Panc1 (cell line): ENCODE results near the gene EDAR.

Experiments
- CTCF ChIP-seq: fragments of 450-650 bp; IDR thresholded peaks from 2 replicates; pipeline ENCODE4 v1.5.1; 2017; ENCODE audit warnings: mild to moderate bottlenecking
- POLR2AphosphoS5 ChIP-seq: IDR thresholded peaks from 2 replicates; pipeline ENCODE4 v1.6.1; 2012; ENCODE audit warnings: mild to moderate bottlenecking, low read depth, low read length, moderate library complexity
- REST ChIP-seq, 2 experiments: IDR thresholded peaks; 2 replicates each; pipeline ENCODE4 v1.6.1; 2011 to 2012; ENCODE audit warnings: low read depth in 2 of 2, control low read depth in 1 of 2, low read length in 1 of 2, mild to moderate bottlenecking in 1 of 2, moderate library complexity in 1 of 2; ENCODE audit not compliant: insufficient read depth in 1 of 2
- SIN3A ChIP-seq: IDR thresholded peaks from 2 replicates; pipeline ENCODE4 v1.6.1; 2012; ENCODE audit warnings: low read depth, mild to moderate bottlenecking, low read length, moderate library complexity, borderline replicate concordance; ENCODE audit not compliant: insufficient read depth
- TCF7L2 ChIP-seq: IDR thresholded peaks from 2 replicates; pipeline ENCODE4 v1.6.1; 2011; ENCODE audit warnings: mild to moderate bottlenecking, low read depth, low read length, inconsistent platforms

- TF ChIP-seq CTCF (no peak), SIN3A (no peak), TCF7L2 (no peak), REST (IDR thresholded peaks at IDR 0.05; ENCODE audit: insufficient read depth in 1 of 2, low read depth in 2 of 2, low read length in 1 of 2) (no peak), POLR2AphosphoS5 (no peak)
These were observed 143.1 kb downstream of the EDAR start for GRCh38 chr2:108845923-108846322.
